Chondrocyte (in vitro differentiated cells): ENCODE data around the gene UAP1L1. TPM values are rescaled to one million over a fixed set of nuclear protein-coding genes. Genes with fewer than 3 reads are reported as not detected.

Source experiments
- DNase-seq: peaks from one replicate; pipeline ENCODE4 v3.0.0; 2021; ENCODE audit warnings: mixed read lengths, low spot score
- H3K27ac Mint-ChIP-seq: one replicate; pipeline ENCODE4 v1.8.0; 2021; ENCODE audit warnings: mild to moderate bottlenecking, moderate library complexity, mixed read lengths; ENCODE audit not compliant: unreplicated experiment
- H3K27me3 Mint-ChIP-seq: 2 replicates; pipeline ENCODE4 v1.8.0; 2021; ENCODE audit warnings: low read depth, mixed read lengths
- H3K36me3 Mint-ChIP-seq: 2 replicates; pipeline ENCODE4 v1.8.0; 2021; ENCODE audit warnings: low read depth, mixed read lengths
- H3K4me1 Mint-ChIP-seq: 2 replicates; pipeline ENCODE4 v1.8.0; 2021; ENCODE audit warnings: low read depth, mild to moderate bottlenecking, mixed read lengths
- H3K4me3 Mint-ChIP-seq: one replicate; pipeline ENCODE4 v1.8.0; 2021; ENCODE audit warnings: mild to moderate bottlenecking, moderate library complexity, mixed read lengths; ENCODE audit not compliant: unreplicated experiment
- H3K9me3 Mint-ChIP-seq: 2 replicates; pipeline ENCODE4 v1.8.0; 2021; ENCODE audit warnings: low read depth, mixed read lengths
- CTCF ChIP-seq: fragments of 200-600 bp; sonication (generic); IDR thresholded peaks from 2 replicates; pipeline ENCODE4 v1.5.0; 2021; ENCODE audit warnings: antibody characterized with exemption, mild to moderate bottlenecking, moderate library complexity
- total RNA-seq: library from RNA; stranded (reverse); gene quantifications from 3 replicates; pipeline ENCODE4 v1.2.1, GENCODE V29; 2021

Gene UAP1L1
- total RNA-seq, 1 donor from 2014 or later = 44.0 TPM

- Mint-ChIP-seq H3K36me3 (peaks cover 4% of the 10 kb centered on the region), H3K9me3 (no peaks in the 10 kb centered on the region), H3K4me3 (no peak overlapping the region), H3K27ac (no peak overlapping the region), H3K27me3 (no peaks in the 10 kb centered on the region), H3K4me1 (peaks cover 2% of the 10 kb centered on the region)
- TF ChIP-seq CTCF = no peak
- DNase-seq = no peak
These were observed 38.4 kb upstream of the UAP1L1 start for GRCh38 chr9:137038916-137039315.

GRCh38 chr9:137039611-137040366 lies 37.5 kb upstream of the UAP1L1 start:
- H3K4me1 Mint-ChIP-seq = peaks cover 9% of the 10 kb centered on the region
- TF ChIP-seq CTCF = no peak
- no peak overlapping the region for H3K27ac Mint-ChIP-seq
- H3K36me3 Mint-ChIP-seq = peaks cover 4% of the 10 kb centered on the region
- no peak for DNase-seq
- H3K27me3 Mint-ChIP-seq = no peaks in the 10 kb centered on the region
- no peak overlapping the region for H3K4me3 Mint-ChIP-seq
- no peaks in the 10 kb centered on the region for H3K9me3 Mint-ChIP-seq

- Mint-ChIP-seq H3K27ac (no peak overlapping the region), H3K27me3 (no peaks in the 10 kb centered on the region), H3K9me3 (no peaks in the 10 kb centered on the region), H3K4me1 (peaks cover 14% of the 10 kb centered on the region), H3K36me3 (peaks cover 4% of the 10 kb centered on the region), H3K4me3 (no peak overlapping the region)
- DNase-seq = no peak
- TF ChIP-seq CTCF = no peak
These were observed 36.7 kb upstream of the UAP1L1 start for GRCh38 chr9:137040568-137040967.

- DNase-seq = no peak
- Mint-ChIP-seq H3K4me3 (no peak overlapping the region), H3K27me3 (no peaks in the 10 kb centered on the region), H3K9me3 (no peaks in the 10 kb centered on the region), H3K27ac (no peak overlapping the region), H3K36me3 (peaks cover 4% of the 10 kb centered on the region), H3K4me1 (peaks cover 14% of the 10 kb centered on the region)
- no peak for TF ChIP-seq CTCF
These were observed 36.2 kb upstream of the UAP1L1 start for GRCh38 chr9:137041124-137041523.

GRCh38 chr9:137042751-137043727 lies 34.3 kb upstream of the UAP1L1 start:
- H3K9me3 Mint-ChIP-seq = no peaks in the 10 kb centered on the region
- no peak for TF ChIP-seq CTCF
- no peak overlapping the region for H3K4me3 Mint-ChIP-seq
- H3K4me1 Mint-ChIP-seq = peaks cover 14% of the 10 kb centered on the region
- no peak overlapping the region for H3K27ac Mint-ChIP-seq
- DNase-seq = no peak
- no peaks in the 10 kb centered on the region for H3K27me3 Mint-ChIP-seq
- H3K36me3 Mint-ChIP-seq = peaks cover 4% of the 10 kb centered on the region
